Lower leg skin (tissue), 3 donors: ENCODE data around the gene CCDC88B.

Experiments
- CTCF ChIP-seq, 3 donors: fragments of 450-650 bp; IDR thresholded peaks; one replicate each; pipeline ENCODE4 v1.5.1; 2016; ENCODE audit warnings: antibody characterized with exemption in 3 of 3, mild to moderate bottlenecking in 3 of 3, moderate library complexity in 2 of 3
- POLR2A ChIP-seq, 2 donors: fragments of 450-650 bp; IDR thresholded peaks; one replicate each; pipeline ENCODE4 v1.6.1; 2016 to 2017; ENCODE audit warnings: antibody characterized with exemption in 2 of 2, mild to moderate bottlenecking in 1 of 2, moderate library complexity in 1 of 2

- TF ChIP-seq CTCF (IDR thresholded peaks at IDR 0.05), result no peak
- no peak for TF ChIP-seq POLR2A (IDR thresholded peaks at IDR 0.05)
These were observed 2.1 kb downstream of the CCDC88B start for GRCh38 chr11:64341851-64342791.
